Measurements from ENCODE around the gene ZNF710. TPM values are rescaled to one million over a fixed set of nuclear protein-coding genes. Genes with fewer than 3 reads are reported as not detected.

The ZNF710 gene
- total RNA-seq, 2 donors from 2014 or later = 10.3 to 12.0 TPM

DNA sequence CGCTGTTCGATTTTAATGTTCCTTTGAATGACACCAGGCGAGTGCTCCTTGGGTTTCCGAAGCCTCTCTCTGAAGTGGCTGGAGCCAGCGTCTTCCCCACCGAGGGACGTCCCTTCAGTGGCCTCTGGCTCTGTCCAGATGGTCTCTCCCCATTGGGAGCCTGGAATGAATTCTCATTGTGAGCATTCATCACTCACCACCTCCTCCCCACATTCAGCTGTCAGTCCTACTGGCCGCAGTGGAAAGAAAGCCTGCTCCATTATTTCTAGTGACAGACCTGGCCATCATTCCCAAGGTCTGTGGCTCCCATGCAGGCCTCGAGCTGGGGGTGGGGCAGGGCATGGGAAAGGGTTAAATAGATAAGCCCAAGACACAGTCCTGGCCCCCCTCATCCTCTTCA lies 35.2 kb downstream of the ZNF710 start:
- no peaks in the 10 kb centered on the region for H3K36me3 ChIP-seq
- H3K27ac ChIP-seq = no peak overlapping the region
- DNase-seq (ENCODE audit: low spot score) (no peak), ATAC-seq (ENCODE audit: insufficient number of reproducible peaks, low FRiP score, low read depth) (no peak)
- TF ChIP-seq, protein P1, sequence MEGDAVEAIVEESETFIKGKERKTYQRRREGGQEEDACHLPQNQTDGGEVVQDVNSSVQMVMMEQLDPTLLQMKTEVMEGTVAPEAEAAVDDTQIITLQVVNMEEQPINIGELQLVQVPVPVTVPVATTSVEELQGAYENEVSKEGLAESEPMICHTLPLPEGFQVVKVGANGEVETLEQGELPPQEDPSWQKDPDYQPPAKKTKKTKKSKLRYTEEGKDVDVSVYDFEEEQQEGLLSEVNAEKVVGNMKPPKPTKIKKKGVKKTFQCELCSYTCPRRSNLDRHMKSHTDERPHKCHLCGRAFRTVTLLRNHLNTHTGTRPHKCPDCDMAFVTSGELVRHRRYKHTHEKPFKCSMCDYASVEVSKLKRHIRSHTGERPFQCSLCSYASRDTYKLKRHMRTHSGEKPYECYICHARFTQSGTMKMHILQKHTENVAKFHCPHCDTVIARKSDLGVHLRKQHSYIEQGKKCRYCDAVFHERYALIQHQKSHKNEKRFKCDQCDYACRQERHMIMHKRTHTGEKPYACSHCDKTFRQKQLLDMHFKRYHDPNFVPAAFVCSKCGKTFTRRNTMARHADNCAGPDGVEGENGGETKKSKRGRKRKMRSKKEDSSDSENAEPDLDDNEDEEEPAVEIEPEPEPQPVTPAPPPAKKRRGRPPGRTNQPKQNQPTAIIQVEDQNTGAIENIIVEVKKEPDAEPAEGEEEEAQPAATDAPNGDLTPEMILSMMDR (IDR thresholded peaks at IDR 0.05) = no peak
- no peaks in the 10 kb centered on the region for H3K27me3 ChIP-seq (replicated peaks; ENCODE audit: insufficient read depth)
- peaks cover 3 to 23% of the 10 kb centered on the region in 2 donors for H3K4me1 ChIP-seq (ENCODE audit: control insufficient read depth in 1 of 2, low read depth in 2 of 2)
- no peak overlapping the region for H3K4me3 ChIP-seq
- H3K9me3 ChIP-seq = no peaks in the 10 kb centered on the region

DNA sequence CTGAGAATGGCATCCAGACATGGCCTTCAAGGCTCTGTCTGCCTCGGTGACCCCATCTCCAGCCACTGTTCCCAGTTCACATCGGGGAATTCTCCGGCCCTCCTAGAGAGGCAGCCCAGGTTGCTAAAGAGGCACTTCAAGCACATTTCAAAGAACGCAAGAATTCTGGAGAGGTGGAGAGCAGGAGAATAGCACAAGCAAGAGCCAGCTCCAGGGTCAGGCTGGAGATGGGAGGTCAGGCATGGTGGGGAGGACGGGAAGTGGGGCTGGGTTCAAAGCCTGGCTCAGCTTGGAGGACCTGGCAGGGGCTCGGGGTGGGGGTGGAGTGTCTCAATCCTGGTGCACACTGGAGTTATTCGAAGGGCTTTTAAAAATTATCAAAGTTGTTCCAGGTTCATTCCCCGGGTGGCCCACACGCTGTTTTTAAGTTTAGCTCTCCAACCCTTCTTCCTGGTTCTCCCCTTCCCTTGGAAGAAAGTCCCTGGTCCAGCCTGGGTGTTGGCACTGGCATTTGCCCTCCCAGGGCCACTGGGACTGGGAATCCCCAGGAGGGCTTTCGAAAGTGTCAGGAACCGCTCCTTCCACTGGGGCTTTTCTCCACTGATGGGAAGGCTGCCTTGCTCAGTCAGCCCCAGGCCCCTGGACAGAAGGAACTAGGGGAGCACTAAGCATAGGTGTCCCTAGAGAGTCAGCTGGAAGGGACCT lies 35.8 kb downstream of the ZNF710 start:
- Histone ChIP-seq H3K9me3 (no peaks in the 10 kb centered on the region), H3K27ac (no peak overlapping the region)

DNA sequence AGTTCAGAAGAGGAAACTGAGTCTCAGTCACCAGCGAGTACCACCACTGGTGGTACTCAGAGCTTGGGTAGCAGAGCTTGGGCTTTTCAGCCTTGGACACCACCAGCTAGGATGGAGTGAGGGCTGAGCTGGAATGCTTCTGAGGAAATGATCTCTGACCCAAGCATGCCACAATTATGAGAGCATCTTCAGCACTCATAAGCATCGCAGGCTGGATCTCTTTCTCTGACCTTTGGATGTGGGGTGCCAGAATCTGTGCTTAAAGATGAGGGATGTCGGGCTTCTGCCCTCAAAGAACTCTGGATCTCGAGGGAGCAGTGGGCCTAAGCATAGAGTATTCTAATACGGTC lies 36.4 kb downstream of the ZNF710 start:
- peaks cover 3 to 16% of the 10 kb centered on the region in 2 donors for H3K4me1 ChIP-seq (ENCODE audit: control insufficient read depth in 1 of 2, low read depth in 2 of 2)
- no peak for ATAC-seq (ENCODE audit: insufficient number of reproducible peaks, low FRiP score, low read depth)

More for the DNA sequence above, 35.8 kb downstream of the ZNF710 start:
- no peak for DNase-seq (ENCODE audit: low spot score)
- H3K36me3 ChIP-seq = no peaks in the 10 kb centered on the region
- ATAC-seq (ENCODE audit: insufficient number of reproducible peaks, low FRiP score, low read depth) = no peak
- TF ChIP-seq, protein P1 (IDR thresholded peaks at IDR 0.05) = no peak
- H3K27me3 ChIP-seq (replicated peaks; ENCODE audit: insufficient read depth) = no peaks in the 10 kb centered on the region
- H3K4me3 ChIP-seq = no peak overlapping the region
- peaks cover 3 to 17% of the 10 kb centered on the region in 2 donors for H3K4me1 ChIP-seq (ENCODE audit: control insufficient read depth in 1 of 2, low read depth in 2 of 2)

DNA sequence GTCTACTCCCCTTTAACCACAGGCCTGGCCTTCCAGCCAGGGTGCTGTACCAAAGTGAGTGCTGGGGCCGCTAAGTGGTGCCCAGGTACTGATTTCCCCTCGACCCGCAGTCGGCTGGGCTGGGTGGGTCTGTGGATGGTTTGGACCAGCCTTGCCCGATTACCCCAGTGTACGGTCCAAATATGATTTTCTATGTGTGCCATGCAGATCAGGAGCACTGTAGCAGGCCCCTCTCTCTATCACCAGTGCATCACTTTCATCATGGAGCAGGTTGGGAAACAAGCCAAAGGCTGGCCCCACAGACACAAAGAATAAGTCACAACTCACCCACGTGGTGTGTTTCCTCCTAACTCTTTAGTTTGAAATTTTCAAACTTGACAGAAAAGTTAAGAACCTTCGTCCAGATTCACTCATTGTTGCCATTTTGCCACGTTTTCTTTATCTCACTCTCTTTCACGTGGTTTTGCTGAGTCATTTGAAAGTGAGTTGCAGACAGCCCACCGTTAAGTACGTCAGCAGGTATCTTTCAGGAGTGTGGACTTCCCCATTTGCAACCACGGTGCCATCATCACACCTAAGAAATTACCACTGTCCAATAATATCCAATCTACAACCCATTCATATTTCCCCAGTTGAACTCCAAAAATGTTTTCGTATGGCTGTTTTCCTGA lies 37.0 kb downstream of the ZNF710 start:
- Histone ChIP-seq H3K27ac (no peak overlapping the region), H3K36me3 (no peaks in the 10 kb centered on the region), H3K4me1 (ENCODE audit: control insufficient read depth in 1 of 2, low read depth in 2 of 2) (peaks cover 3 to 13% of the 10 kb centered on the region in 2 donors), H3K27me3 (replicated peaks; ENCODE audit: insufficient read depth) (no peaks in the 10 kb centered on the region), H3K9me3 (no peaks in the 10 kb centered on the region), H3K4me3 (no peak overlapping the region)
- ATAC-seq (ENCODE audit: insufficient number of reproducible peaks, low FRiP score, low read depth) (no peak), DNase-seq (ENCODE audit: low spot score) (no peak)
- TF ChIP-seq, protein P1 (IDR thresholded peaks at IDR 0.05) = no peak

More for the DNA sequence above, 36.4 kb downstream of the ZNF710 start:
- H3K27me3 ChIP-seq (replicated peaks; ENCODE audit: insufficient read depth) = no peaks in the 10 kb centered on the region
- TF ChIP-seq, protein P1 (IDR thresholded peaks at IDR 0.05) = no peak
- no peaks in the 10 kb centered on the region for H3K36me3 ChIP-seq
- no peak overlapping the region for H3K4me3 ChIP-seq
- no peak overlapping the region for H3K27ac ChIP-seq
- no peak for DNase-seq (ENCODE audit: low spot score)
- H3K9me3 ChIP-seq = no peaks in the 10 kb centered on the region

DNA sequence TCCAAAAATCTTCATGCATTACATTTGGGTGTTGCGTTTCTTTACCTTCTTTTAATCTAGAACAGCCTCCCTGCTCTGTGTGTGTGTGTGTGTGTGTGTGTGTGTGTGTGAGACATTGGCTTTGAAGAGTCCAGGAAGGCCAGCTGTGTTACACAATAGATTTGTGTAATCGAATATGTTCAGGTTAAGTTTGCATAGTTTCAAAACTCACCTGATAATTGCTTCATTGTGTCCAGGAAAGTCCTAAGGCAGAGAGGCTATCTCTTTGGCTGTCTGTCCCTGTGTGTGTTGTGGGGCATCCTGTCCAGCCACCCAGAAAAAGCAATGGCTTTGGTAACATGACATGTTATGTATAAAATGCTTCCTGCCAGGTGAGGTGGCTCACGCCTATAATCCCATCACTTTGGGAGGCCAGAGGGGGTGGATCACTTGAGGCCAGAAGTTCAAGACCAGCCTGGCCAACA lies 37.5 kb downstream of the ZNF710 start:
- TF ChIP-seq, protein P1 (IDR thresholded peaks at IDR 0.05) = no peak
- Histone ChIP-seq H3K4me1 (ENCODE audit: control insufficient read depth in 1 of 2, low read depth in 2 of 2) (peaks cover 3 to 8% of the 10 kb centered on the region in 2 donors), H3K27me3 (replicated peaks; ENCODE audit: insufficient read depth) (no peaks in the 10 kb centered on the region), H3K4me3 (no peak overlapping the region), H3K27ac (no peak overlapping the region), H3K36me3 (no peaks in the 10 kb centered on the region), H3K9me3 (no peaks in the 10 kb centered on the region)
- DNase-seq (ENCODE audit: low spot score) (no peak), ATAC-seq (ENCODE audit: insufficient number of reproducible peaks, low FRiP score, low read depth) (no peak)
